ENCODE measurements around the gene ST6GAL1. TPM values are rescaled to one million over a fixed set of nuclear protein-coding genes. Genes with fewer than 3 reads are reported as not detected.

Gene ST6GAL1
- total and polyA plus RNA-seq, 2 of the 8 experiments (the other 6 are each of a cell fraction or from before 2014, with no cell fraction given): 62.8 to 80.9 TPM

DNA sequence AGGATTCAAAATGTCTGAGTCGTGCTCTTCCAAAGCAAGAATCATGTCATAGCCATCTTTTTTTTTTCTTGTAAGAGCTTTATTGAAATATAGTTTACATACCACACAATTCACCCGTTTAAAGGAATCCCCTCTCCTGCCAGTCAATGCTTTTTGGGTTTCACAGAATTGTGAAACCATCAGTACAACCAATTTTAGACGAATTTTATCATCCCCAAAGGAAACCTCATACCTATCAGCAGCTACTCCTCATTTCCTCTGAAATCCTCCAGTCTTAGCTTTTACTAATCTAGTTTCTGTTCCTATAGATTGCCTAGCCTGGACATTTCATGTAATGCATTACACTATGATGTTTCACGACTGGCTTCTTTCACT lies 48.2 kb upstream of the ST6GAL1 start:
- no peak overlapping the region for H3K4me3 ChIP-seq (ENCODE audit: extremely low read depth in 1 of 4, insufficient read depth in 2 of 4, low read depth in 3 of 4, low read length in 4 of 4)
- H2AK5ac ChIP-seq (ENCODE audit: low read depth, low read length): no peak overlapping the region
- H3K36me3 ChIP-seq (ENCODE audit: control insufficient read depth in 2 of 4, insufficient read depth in 4 of 4, low read length in 3 of 4): no peaks in the 10 kb centered on the region
- no peak for DNase-seq (ENCODE audit: low read depth in 1 of 2, low spot score in 2 of 2)
- no peaks in the 10 kb centered on the region for H3K79me2 ChIP-seq (ENCODE audit: control insufficient read depth in 1 of 2, insufficient read depth in 2 of 2, low read length in 2 of 2)
- no peak overlapping the region for H2BK120ac ChIP-seq (replicated peaks; ENCODE audit: low read depth, low read length)
- no peaks in the 10 kb centered on the region for H3K27me3 ChIP-seq (replicated peaks in 1 of 4; ENCODE audit: control insufficient read depth in 3 of 4, extremely low read depth in 1 of 4, insufficient read depth in 3 of 4, low read length in 3 of 4)
- H2BK15ac ChIP-seq (ENCODE audit: low read length): no peak overlapping the region
- H2BK20ac ChIP-seq (ENCODE audit: low read length): no peak overlapping the region
- H3K23ac ChIP-seq (ENCODE audit: insufficient read length): no peak overlapping the region
- no peak overlapping the region for H2AFZ ChIP-seq (ENCODE audit: low read length)
- H3K27ac ChIP-seq (ENCODE audit: low read depth, low read length): no peak overlapping the region
- no peak for FAIRE-seq
- H3K9ac ChIP-seq (replicated peaks in 1 of 4; ENCODE audit: extremely low read depth in 1 of 4, low read depth in 3 of 4, low read length in 3 of 4): no peak overlapping the region
- WGBS, 2 experiments (ENCODE audit: extremely low coverage in 1 of 2, insufficient coverage in 1 of 2, insufficient read length in 1 of 2, insufficient replicate concordance in 2 of 2, low coverage in 1 of 2, low lambda C conversion rate in 2 of 2, missing lambda C conversion rate in 1 of 2): 82% methylated on average over 4 of the region's 4 CpGs; no CpG with 5 or more reads in 1 of the 2 experiments
- ChIA-PET POLR2A (ENCODE audit: partially characterized antibody) (no interaction called here), CTCF (ENCODE audit: partially characterized antibody) (interaction anchor here (1.0 to 1.4 kb wide), 3 partner anchors 11 to 27 kb away, joined by 3 to 4 read pairs (median 3); no protein-coding TSS in a partner anchor)
- no peak overlapping the region for H3K14ac ChIP-seq (ENCODE audit: insufficient read length)
- H2BK5ac ChIP-seq (ENCODE audit: low read depth, low read length): no peak overlapping the region
- no peak overlapping the region for H3K56ac ChIP-seq (replicated peaks; ENCODE audit: insufficient read length, low read depth, low read length)
- no peak overlapping the region for H2BK12ac ChIP-seq (ENCODE audit: low read depth, low read length)
- no peak overlapping the region for H3K18ac ChIP-seq (ENCODE audit: extremely low read depth, low read length)
- H3K23me2 ChIP-seq (ENCODE audit: low read depth, low read length): no peaks in the 10 kb centered on the region; the same call in 1 of the 2 replicates
- H4K20me1 ChIP-seq (replicated peaks in 1 of 2; ENCODE audit: control insufficient read depth in 1 of 2, insufficient read depth in 2 of 2, low read length in 2 of 2): no peaks in the 10 kb centered on the region
- no peaks in the 10 kb centered on the region for H3K79me1 ChIP-seq (ENCODE audit: low read depth, low read length)
- no peak overlapping the region for H3K4ac ChIP-seq (replicated peaks; ENCODE audit: insufficient read length, low read depth, low read length)
- no peaks in the 10 kb centered on the region; a peak in 1 of 4 replicates for H3K9me3 ChIP-seq (ENCODE audit: insufficient read depth in 2 of 2, low read depth in 1 of 2, low read length in 1 of 2)
- no peak overlapping the region for H4K5ac ChIP-seq (ENCODE audit: insufficient read length, low read depth, low read length)
- peaks cover 0 to 9% (median 7%) of the 10 kb centered on the region in 4 experiments; a peak in 4 of 7 replicates for H3K4me1 ChIP-seq (replicated peaks in 1 of 4; ENCODE audit: control insufficient read depth in 3 of 4, insufficient read depth in 4 of 4, low read length in 3 of 4)
- H4K91ac ChIP-seq (replicated peaks; ENCODE audit: insufficient read length, low read length): no peak overlapping the region
- H4K8ac ChIP-seq (ENCODE audit: extremely low read depth, insufficient read depth, low read length): no peak overlapping the region
- H3K4me2 ChIP-seq (ENCODE audit: insufficient read depth in 1 of 2, low read depth in 2 of 2, low read length in 2 of 2): no peak overlapping the region
- TF ChIP-seq, protein P1, sequence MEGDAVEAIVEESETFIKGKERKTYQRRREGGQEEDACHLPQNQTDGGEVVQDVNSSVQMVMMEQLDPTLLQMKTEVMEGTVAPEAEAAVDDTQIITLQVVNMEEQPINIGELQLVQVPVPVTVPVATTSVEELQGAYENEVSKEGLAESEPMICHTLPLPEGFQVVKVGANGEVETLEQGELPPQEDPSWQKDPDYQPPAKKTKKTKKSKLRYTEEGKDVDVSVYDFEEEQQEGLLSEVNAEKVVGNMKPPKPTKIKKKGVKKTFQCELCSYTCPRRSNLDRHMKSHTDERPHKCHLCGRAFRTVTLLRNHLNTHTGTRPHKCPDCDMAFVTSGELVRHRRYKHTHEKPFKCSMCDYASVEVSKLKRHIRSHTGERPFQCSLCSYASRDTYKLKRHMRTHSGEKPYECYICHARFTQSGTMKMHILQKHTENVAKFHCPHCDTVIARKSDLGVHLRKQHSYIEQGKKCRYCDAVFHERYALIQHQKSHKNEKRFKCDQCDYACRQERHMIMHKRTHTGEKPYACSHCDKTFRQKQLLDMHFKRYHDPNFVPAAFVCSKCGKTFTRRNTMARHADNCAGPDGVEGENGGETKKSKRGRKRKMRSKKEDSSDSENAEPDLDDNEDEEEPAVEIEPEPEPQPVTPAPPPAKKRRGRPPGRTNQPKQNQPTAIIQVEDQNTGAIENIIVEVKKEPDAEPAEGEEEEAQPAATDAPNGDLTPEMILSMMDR (IDR thresholded peaks at IDR 0.05; ENCODE audit: control extremely low read depth in 1 of 3, insufficient read depth in 1 of 3, low read depth in 1 of 3, low read length in 3 of 3): no peak
- no peak for TF ChIP-seq SIX5 (IDR thresholded peaks at IDR 0.05; ENCODE audit: low read depth, low read length)
- TF ChIP-seq KDM4A (IDR thresholded peaks at IDR 0.05; ENCODE audit: low read depth, low read length, severe bottlenecking): no peak
- no peak for TF ChIP-seq HDAC6 (IDR thresholded peaks at IDR 0.05; ENCODE audit: low read depth, low read length)
- TF ChIP-seq SP2 (IDR thresholded peaks at IDR 0.05; ENCODE audit: low read length): no peak
- no peak for TF ChIP-seq CREB1 (IDR thresholded peaks at IDR 0.05)
- TF ChIP-seq SP4 (IDR thresholded peaks at IDR 0.05; ENCODE audit: low read length): no peak
- TF ChIP-seq RXRA (IDR thresholded peaks at IDR 0.05; ENCODE audit: insufficient read depth, low read depth, low read length): no peak
- no peak for TF ChIP-seq POU5F1 (IDR thresholded peaks at IDR 0.05; ENCODE audit: low read depth, low read length)
- TF ChIP-seq RAD21 (IDR thresholded peaks at IDR 0.05 in 1 of 2, conservative IDR thresholded peaks at IDR 0.05 in 1 of 2; ENCODE audit: low read depth in 2 of 2, low read length in 2 of 2): no peak
- TF ChIP-seq BRCA1 (IDR thresholded peaks at IDR 0.05; ENCODE audit: low read depth, low read length): no peak

All from H1 (cell line).